ENCODE measurements around the gene PDZRN3. TPM values are rescaled to one million over a fixed set of nuclear protein-coding genes. Genes with fewer than 3 reads are reported as not detected.

The PDZRN3 gene
- total and polyA plus RNA-seq, 4 donors: 0.69 to 1.8 (median 0.92) TPM

DNA sequence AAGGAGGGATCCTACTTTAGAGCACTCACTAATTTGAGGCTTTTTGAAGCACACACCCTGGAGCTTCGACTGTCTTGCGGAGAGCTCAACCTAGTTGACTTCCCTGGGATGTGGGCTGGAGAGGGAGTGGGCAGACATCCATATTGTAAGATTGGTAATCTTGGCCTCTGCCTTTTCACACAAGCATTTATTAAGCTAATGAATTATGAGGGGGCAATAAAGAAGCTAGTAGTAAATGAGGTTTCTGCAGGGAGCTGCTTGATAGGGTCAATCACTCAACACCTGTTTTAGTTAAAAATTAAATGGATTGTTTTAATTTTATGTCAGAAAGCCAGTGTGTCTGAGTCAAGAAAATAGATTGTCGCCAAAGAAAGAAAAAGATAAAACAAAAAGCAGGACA, 76.3 kb downstream of the PDZRN3 start:
- Histone ChIP-seq H3K4me1 (ENCODE audit: control insufficient read depth in 4 of 4, insufficient read depth in 4 of 4, low read length in 3 of 4) (no peaks in the 10 kb centered on the region), H3K27ac (ENCODE audit: low read depth in 1 of 2, low read length in 2 of 2) (no peak overlapping the region), H3K4me3 (ENCODE audit: low read depth in 1 of 3, low read length in 3 of 3) (no peak overlapping the region), H3K9me3 (ENCODE audit: control insufficient read depth in 4 of 4, low read length in 3 of 4) (no peaks in the 10 kb centered on the region), H3K9ac (ENCODE audit: low read depth in 1 of 2, low read length in 2 of 2) (no peak overlapping the region), H3K27me3 (ENCODE audit: control insufficient read depth in 4 of 4, insufficient read depth in 4 of 4, low read length in 3 of 4) (no peaks in the 10 kb centered on the region), H3K36me3 (ENCODE audit: control insufficient read depth in 4 of 4, insufficient read depth in 3 of 4, low read depth in 1 of 4, low read length in 3 of 4) (no peaks in the 10 kb centered on the region)
- WGBS: 93% methylated on average over 3 of the region's 3 CpGs
- TF ChIP-seq NR2F2 (IDR thresholded peaks at IDR 0.05) (no peak), HNF4A (conservative IDR thresholded peaks at IDR 0.05) (no peak), GABPA (IDR thresholded peaks at IDR 0.05 in 1 of 2, conservative IDR thresholded peaks at IDR 0.05 in 1 of 2) (no peak), FOXA2 (IDR thresholded peaks at IDR 0.05) (no peak)
- no peak for DNase-seq (ENCODE audit: low spot score)

DNA sequence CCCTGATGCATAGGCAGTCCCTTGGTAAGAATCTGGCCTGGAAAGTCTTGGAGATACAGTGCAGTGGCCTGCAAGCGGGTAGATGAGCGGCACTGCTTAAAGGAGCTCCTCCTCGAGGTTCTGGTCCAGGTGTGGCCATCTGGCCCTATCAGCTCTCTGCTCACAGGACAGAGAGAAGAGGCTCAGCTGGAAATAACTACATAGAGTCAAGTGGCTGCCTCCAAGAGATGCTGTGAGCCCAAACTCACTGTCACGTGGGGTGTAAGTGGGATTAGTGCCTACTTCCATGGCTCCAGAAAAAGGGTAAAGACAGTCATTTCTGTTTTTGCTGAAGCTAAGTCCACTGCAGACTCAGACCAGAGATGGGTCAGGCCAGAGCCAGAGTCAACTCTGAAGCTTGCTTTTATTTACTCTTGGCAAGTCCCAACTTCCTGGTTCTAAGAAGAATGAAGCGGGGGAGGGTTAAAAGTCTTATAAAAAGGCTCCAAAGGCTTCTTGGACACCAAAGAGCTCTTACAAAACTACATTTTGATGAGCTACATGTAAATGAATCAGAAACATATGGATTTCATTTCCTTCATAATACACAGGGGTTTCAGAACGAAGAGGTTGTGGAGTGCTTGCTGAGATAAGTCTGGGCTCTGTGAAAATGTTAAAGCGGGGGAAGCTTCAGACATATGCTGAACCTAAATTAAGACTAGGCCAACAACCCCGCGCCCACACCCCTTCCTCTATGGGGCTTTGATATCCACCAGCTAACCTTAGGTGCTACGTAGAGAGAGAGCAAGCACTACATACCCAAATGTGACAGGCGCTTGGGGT, 77.1 kb downstream of the PDZRN3 start:
- Histone ChIP-seq H3K9me3 (ENCODE audit: control insufficient read depth in 4 of 4, low read length in 3 of 4) (no peaks in the 10 kb centered on the region), H3K4me1 (ENCODE audit: control insufficient read depth in 4 of 4, insufficient read depth in 4 of 4, low read length in 3 of 4) (no peaks in the 10 kb centered on the region), H3K4me3 (ENCODE audit: low read depth in 1 of 3, low read length in 3 of 3) (no peak overlapping the region), H3K36me3 (ENCODE audit: control insufficient read depth in 4 of 4, insufficient read depth in 3 of 4, low read depth in 1 of 4, low read length in 3 of 4) (no peaks in the 10 kb centered on the region), H3K27me3 (ENCODE audit: control insufficient read depth in 4 of 4, insufficient read depth in 4 of 4, low read length in 3 of 4) (no peaks in the 10 kb centered on the region), H3K9ac (ENCODE audit: low read depth in 1 of 2, low read length in 2 of 2) (no peak overlapping the region), H3K27ac (ENCODE audit: low read depth in 1 of 2, low read length in 2 of 2) (peak overlapping the region in 1 of 2 donors; percentile 28)
- no peak for DNase-seq (ENCODE audit: low spot score)
- TF ChIP-seq, protein P1, sequence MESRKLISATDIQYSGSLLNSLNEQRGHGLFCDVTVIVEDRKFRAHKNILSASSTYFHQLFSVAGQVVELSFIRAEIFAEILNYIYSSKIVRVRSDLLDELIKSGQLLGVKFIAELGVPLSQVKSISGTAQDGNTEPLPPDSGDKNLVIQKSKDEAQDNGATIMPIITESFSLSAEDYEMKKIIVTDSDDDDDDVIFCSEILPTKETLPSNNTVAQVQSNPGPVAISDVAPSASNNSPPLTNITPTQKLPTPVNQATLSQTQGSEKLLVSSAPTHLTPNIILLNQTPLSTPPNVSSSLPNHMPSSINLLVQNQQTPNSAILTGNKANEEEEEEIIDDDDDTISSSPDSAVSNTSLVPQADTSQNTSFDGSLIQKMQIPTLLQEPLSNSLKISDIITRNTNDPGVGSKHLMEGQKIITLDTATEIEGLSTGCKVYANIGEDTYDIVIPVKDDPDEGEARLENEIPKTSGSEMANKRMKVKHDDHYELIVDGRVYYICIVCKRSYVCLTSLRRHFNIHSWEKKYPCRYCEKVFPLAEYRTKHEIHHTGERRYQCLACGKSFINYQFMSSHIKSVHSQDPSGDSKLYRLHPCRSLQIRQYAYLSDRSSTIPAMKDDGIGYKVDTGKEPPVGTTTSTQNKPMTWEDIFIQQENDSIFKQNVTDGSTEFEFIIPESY (IDR thresholded peaks at IDR 0.05): no peak
- TF ChIP-seq NR2F2 (IDR thresholded peaks at IDR 0.05) (no peak), YY1 (IDR thresholded peaks at IDR 0.05) (no peak)
- TF ChIP-seq, protein P2, sequence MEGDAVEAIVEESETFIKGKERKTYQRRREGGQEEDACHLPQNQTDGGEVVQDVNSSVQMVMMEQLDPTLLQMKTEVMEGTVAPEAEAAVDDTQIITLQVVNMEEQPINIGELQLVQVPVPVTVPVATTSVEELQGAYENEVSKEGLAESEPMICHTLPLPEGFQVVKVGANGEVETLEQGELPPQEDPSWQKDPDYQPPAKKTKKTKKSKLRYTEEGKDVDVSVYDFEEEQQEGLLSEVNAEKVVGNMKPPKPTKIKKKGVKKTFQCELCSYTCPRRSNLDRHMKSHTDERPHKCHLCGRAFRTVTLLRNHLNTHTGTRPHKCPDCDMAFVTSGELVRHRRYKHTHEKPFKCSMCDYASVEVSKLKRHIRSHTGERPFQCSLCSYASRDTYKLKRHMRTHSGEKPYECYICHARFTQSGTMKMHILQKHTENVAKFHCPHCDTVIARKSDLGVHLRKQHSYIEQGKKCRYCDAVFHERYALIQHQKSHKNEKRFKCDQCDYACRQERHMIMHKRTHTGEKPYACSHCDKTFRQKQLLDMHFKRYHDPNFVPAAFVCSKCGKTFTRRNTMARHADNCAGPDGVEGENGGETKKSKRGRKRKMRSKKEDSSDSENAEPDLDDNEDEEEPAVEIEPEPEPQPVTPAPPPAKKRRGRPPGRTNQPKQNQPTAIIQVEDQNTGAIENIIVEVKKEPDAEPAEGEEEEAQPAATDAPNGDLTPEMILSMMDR (IDR thresholded peaks at IDR 0.05; ENCODE audit: low read depth, low read length, missing input control): no peak
- TF ChIP-seq, protein P3, sequence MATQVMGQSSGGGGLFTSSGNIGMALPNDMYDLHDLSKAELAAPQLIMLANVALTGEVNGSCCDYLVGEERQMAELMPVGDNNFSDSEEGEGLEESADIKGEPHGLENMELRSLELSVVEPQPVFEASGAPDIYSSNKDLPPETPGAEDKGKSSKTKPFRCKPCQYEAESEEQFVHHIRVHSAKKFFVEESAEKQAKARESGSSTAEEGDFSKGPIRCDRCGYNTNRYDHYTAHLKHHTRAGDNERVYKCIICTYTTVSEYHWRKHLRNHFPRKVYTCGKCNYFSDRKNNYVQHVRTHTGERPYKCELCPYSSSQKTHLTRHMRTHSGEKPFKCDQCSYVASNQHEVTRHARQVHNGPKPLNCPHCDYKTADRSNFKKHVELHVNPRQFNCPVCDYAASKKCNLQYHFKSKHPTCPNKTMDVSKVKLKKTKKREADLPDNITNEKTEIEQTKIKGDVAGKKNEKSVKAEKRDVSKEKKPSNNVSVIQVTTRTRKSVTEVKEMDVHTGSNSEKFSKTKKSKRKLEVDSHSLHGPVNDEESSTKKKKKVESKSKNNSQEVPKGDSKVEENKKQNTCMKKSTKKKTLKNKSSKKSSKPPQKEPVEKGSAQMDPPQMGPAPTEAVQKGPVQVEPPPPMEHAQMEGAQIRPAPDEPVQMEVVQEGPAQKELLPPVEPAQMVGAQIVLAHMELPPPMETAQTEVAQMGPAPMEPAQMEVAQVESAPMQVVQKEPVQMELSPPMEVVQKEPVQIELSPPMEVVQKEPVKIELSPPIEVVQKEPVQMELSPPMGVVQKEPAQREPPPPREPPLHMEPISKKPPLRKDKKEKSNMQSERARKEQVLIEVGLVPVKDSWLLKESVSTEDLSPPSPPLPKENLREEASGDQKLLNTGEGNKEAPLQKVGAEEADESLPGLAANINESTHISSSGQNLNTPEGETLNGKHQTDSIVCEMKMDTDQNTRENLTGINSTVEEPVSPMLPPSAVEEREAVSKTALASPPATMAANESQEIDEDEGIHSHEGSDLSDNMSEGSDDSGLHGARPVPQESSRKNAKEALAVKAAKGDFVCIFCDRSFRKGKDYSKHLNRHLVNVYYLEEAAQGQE (IDR thresholded peaks at IDR 0.05): no peak
- WGBS: 83% methylated on average over 11 of the region's 11 CpGs

DNA sequence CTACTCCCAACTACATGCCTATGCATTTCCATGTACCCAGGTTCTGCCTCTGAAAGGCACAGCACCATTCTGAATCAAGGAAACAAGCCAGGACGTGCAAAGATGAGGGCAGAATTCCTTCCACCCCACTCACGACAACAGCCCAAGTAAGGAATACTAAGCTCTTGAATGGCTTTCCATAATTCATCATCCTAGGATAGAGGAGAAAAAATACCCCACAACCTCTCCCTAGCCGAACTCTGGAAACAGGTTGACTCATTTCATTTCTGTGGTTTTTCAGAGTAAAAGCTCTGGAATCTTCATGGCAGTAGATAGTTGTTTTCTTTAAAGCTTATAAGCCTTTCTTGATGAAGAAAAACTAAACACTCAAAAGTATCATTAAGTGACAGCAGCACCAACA, 77.8 kb downstream of the PDZRN3 start:
- DNase-seq (ENCODE audit: low spot score): no peak
- 76% methylated on average over 3 of the region's 3 CpGs for WGBS
- no peak overlapping the region for H3K9ac ChIP-seq (ENCODE audit: low read depth in 1 of 2, low read length in 2 of 2)
- no peaks in the 10 kb centered on the region for H3K36me3 ChIP-seq (ENCODE audit: control insufficient read depth in 4 of 4, insufficient read depth in 3 of 4, low read depth in 1 of 4, low read length in 3 of 4)
- no peaks in the 10 kb centered on the region for H3K4me1 ChIP-seq (ENCODE audit: control insufficient read depth in 4 of 4, insufficient read depth in 4 of 4, low read length in 3 of 4)
- H3K4me3 ChIP-seq (ENCODE audit: low read depth in 1 of 3, low read length in 3 of 3): no peak overlapping the region
- H3K27ac ChIP-seq (ENCODE audit: low read depth in 1 of 2, low read length in 2 of 2): no peak overlapping the region
- H3K9me3 ChIP-seq (ENCODE audit: control insufficient read depth in 4 of 4, low read length in 3 of 4): no peaks in the 10 kb centered on the region
- H3K27me3 ChIP-seq (ENCODE audit: control insufficient read depth in 4 of 4, insufficient read depth in 4 of 4, low read length in 3 of 4): no peaks in the 10 kb centered on the region
- TF ChIP-seq, protein P4, sequence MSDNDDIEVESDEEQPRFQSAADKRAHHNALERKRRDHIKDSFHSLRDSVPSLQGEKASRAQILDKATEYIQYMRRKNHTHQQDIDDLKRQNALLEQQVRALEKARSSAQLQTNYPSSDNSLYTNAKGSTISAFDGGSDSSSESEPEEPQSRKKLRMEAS (IDR thresholded peaks at IDR 0.05): no peak
- TF ChIP-seq JUND (IDR thresholded peaks at IDR 0.05) (no peak), HNF4A (conservative IDR thresholded peaks at IDR 0.05) (no peak), GABPA (IDR thresholded peaks at IDR 0.05 in 1 of 2, conservative IDR thresholded peaks at IDR 0.05 in 1 of 2) (no peak), RXRA (IDR thresholded peaks at IDR 0.05) (no peak), HNF4G (IDR thresholded peaks at IDR 0.05) (no peak)
- TF ChIP-seq, protein P1 (IDR thresholded peaks at IDR 0.05): no peak
- TF ChIP-seq, protein P5, sequence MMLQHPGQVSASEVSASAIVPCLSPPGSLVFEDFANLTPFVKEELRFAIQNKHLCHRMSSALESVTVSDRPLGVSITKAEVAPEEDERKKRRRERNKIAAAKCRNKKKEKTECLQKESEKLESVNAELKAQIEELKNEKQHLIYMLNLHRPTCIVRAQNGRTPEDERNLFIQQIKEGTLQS (IDR thresholded peaks at IDR 0.05): no peak
